Liver (tissue), 9 donors: Measurements from ENCODE around the gene NKAIN2. TPM values are rescaled to one million over a fixed set of nuclear protein-coding genes. Genes with fewer than 3 reads are reported as not detected.
"Not testable (repeated sequence)": the region's sequence is repeated elsewhere in the genome, so short reads cannot be mapped to it uniquely, and the experiment has no call there.

Experiments
- DNase-seq: peaks from one replicate; pipeline ENCODE4 v3.0.0-alpha.2; 2017; ENCODE audit warnings: low spot score
- H3K27ac ChIP-seq, 2 donors: one replicate each; pipeline ENCODE4 v1.7.0; 2013; ENCODE audit warnings: inconsistent platforms in 2 of 2, low read length in 2 of 2, control low read depth in 1 of 2, low read depth in 1 of 2, mild to moderate bottlenecking in 1 of 2
- H3K27me3 ChIP-seq, 4 donors: one replicate each; pipeline versions ENCODE4 v1.6.1 to v1.7.0; 2013; ENCODE audit warnings: low read length in 3 of 4, inconsistent platforms in 1 of 4, mild to moderate bottlenecking in 1 of 4, moderate library complexity in 1 of 4; ENCODE audit not compliant: control insufficient read depth in 4 of 4, insufficient read depth in 4 of 4
- H3K36me3 ChIP-seq, 4 donors: one replicate each; pipeline versions ENCODE4 v1.6.1 to v1.7.0; 2013; ENCODE audit warnings: low read length in 3 of 4, mild to moderate bottlenecking in 3 of 4, low read depth in 1 of 4, moderate library complexity in 1 of 4; ENCODE audit not compliant: control insufficient read depth in 4 of 4, insufficient read depth in 3 of 4
- H3K4me1 ChIP-seq, 4 donors: one replicate each; pipeline versions ENCODE4 v1.6.1 to v1.7.0; 2013; ENCODE audit warnings: low read length in 3 of 4, mild to moderate bottlenecking in 3 of 4, moderate library complexity in 1 of 4; ENCODE audit not compliant: control insufficient read depth in 4 of 4, insufficient read depth in 4 of 4
- H3K4me3 ChIP-seq, 3 donors: one replicate each; pipeline versions ENCODE4 v1.6.1 to v1.7.0; 2013; ENCODE audit warnings: low read length in 3 of 3, control low read depth in 1 of 3, low read depth in 1 of 3, mild to moderate bottlenecking in 1 of 3
- H3K9ac ChIP-seq, 2 donors: one replicate each; pipeline ENCODE4 v1.7.0; 2013; ENCODE audit warnings: low read length in 2 of 2, mild to moderate bottlenecking in 2 of 2, moderate library complexity in 2 of 2, control low read depth in 1 of 2, low read depth in 1 of 2
- H3K9me3 ChIP-seq, 4 donors: one replicate each; pipeline versions ENCODE4 v1.6.1 to v1.7.0; 2013; ENCODE audit warnings: low read length in 3 of 4; ENCODE audit not compliant: control insufficient read depth in 4 of 4
- EGR1 ChIP-seq, 2 donors: IDR thresholded peaks; 2 replicates each; pipeline ENCODE4 v1.6.1; 2016 to 2018; ENCODE audit warnings: antibody characterized with exemption in 2 of 2, low read depth in 2 of 2
- FOXA1 ChIP-seq: IDR thresholded peaks from 2 replicates; pipeline ENCODE4 v1.6.1; 2016; ENCODE audit warnings: antibody characterized with exemption
- FOXA2 ChIP-seq: IDR thresholded peaks from 2 replicates; pipeline ENCODE4 v1.6.1; 2016; ENCODE audit warnings: antibody characterized with exemption
- HNF4A ChIP-seq, 2 donors: conservative IDR thresholded peaks; 2 replicates each; pipeline ENCODE4 v1.6.1; 2016; ENCODE audit warnings: antibody characterized with exemption in 2 of 2, mild to moderate bottlenecking in 2 of 2
- HNF4G ChIP-seq: IDR thresholded peaks from 2 replicates; pipeline ENCODE4 v1.6.1; 2016; ENCODE audit warnings: antibody characterized with exemption
- JUND ChIP-seq, 2 donors: IDR thresholded peaks; 2 replicates each; pipeline ENCODE4 v1.6.1; 2016; ENCODE audit warnings: antibody characterized with exemption in 2 of 2
- NR2F2 ChIP-seq: IDR thresholded peaks from 2 replicates; pipeline ENCODE4 v1.6.1; 2016; ENCODE audit warnings: antibody characterized with exemption
- RAD21 ChIP-seq, 2 donors: IDR thresholded peaks; 2 replicates each; pipeline ENCODE4 v1.6.1; 2016; ENCODE audit warnings: antibody characterized with exemption in 2 of 2, mild to moderate bottlenecking in 2 of 2
- RXRA ChIP-seq, 2 donors: IDR thresholded peaks; 2 replicates each; pipeline ENCODE4 v1.6.1; 2017 to 2018; ENCODE audit warnings: antibody characterized with exemption in 2 of 2, mild to moderate bottlenecking in 1 of 2
- SP1 ChIP-seq: IDR thresholded peaks from 2 replicates; pipeline ENCODE4 v1.6.1; 2018; ENCODE audit warnings: antibody characterized with exemption, mild to moderate bottlenecking
- TAF1 ChIP-seq: conservative IDR thresholded peaks from 2 replicates; pipeline ENCODE4 v1.6.1; 2016; ENCODE audit warnings: antibody characterized with exemption, mild to moderate bottlenecking
- YY1 ChIP-seq: IDR thresholded peaks from 2 replicates; pipeline ENCODE4 v1.6.1; 2016; ENCODE audit warnings: antibody characterized with exemption, mild to moderate bottlenecking
- WGBS: extraction: QIAGEN DNeasy Blood & Tissue Kit; methylation state at CpG from one replicate; pipeline ENCODE4 v1.1.7; 2013; 5-methylcytosine and 5-hydroxymethylcytosine counted together
- polyA plus RNA-seq, 2 donors: library from polyadenylated mRNA; stranded (reverse) in 1 of 2; unstranded in 1 of 2; fragments of 200-250 nt in 1 of 2; fragments of >200 nt in 1 of 2; fragmentation: Nextera tagmentation in 1 of 2; extraction: Ambion mirVana in 1 of 2; gene quantifications; one replicate each; pipeline versions ENCODE4 v1.2.1 to v1.2.3, GENCODE V29; 2013 to 2015
- total RNA-seq, 2 donors: library from RNA; depleted of rRNA; stranded (reverse); fragments of >200 nt; gene quantifications; one replicate each; pipeline ENCODE4 v1.2.3, GENCODE V29; 2014
- TF ChIP-seq, protein P1 (sequence below): fragments of 150-350 bp; IDR thresholded peaks from 2 replicates; pipeline ENCODE4 v1.5.1; 2017; ENCODE audit warnings: improper control_type of control experiment, low read depth, low read length; ENCODE audit not compliant: missing input control
- TF ChIP-seq, protein P2 (sequence below): IDR thresholded peaks from 2 replicates; pipeline ENCODE4 v1.6.1; 2016; ENCODE audit warnings: antibody characterized with exemption, mild to moderate bottlenecking
- TF ChIP-seq, protein P3 (sequence below): IDR thresholded peaks from 2 replicates; pipeline ENCODE4 v1.6.1; 2016; ENCODE audit warnings: antibody characterized with exemption
- TF ChIP-seq, protein P4 (sequence below): IDR thresholded peaks from 2 replicates; pipeline ENCODE4 v1.6.1; 2016; ENCODE audit warnings: antibody characterized with exemption
- TF ChIP-seq, protein P5 (sequence below): IDR thresholded peaks from 2 replicates; pipeline ENCODE4 v1.6.1; 2016; ENCODE audit warnings: antibody characterized with exemption
- donor health status: healthy.
- donor health status: healthy.
- donor health status: healthy.
- donor health status: healthy.
- donor health status: healthy.

The NKAIN2 gene
- total and polyA plus RNA-seq, 4 donors = 0.05 to 0.14 TPM; not detected in 2

DNA sequence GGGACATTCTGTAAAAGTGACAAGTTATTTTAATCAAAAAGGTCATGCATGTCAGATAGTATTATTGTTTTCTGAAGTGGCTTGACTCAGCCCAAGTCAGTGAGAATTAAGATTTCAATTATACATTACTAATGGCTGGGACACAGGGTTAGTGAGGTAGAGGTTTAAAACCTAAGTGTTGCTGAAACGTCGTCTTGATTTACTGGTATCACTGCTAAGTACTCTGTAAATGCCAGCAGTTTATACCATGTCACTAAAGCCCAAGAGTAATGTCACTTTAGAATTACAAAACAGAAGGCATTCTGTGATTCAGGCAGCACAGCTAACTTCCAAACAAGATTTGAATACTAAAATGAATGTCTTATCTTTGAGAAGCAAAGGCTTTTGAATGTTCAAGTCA lies 176.6 kb downstream of the NKAIN2 start:
- no peak for DNase-seq
- Histone ChIP-seq H3K9me3 (no peaks in the 10 kb centered on the region), H3K27ac (no peak overlapping the region), H3K9ac (no peak overlapping the region), H3K4me3 (no peak overlapping the region), H3K27me3 (no peaks in the 10 kb centered on the region), H3K36me3 (no peaks in the 10 kb centered on the region), H3K4me1 (no peaks in the 10 kb centered on the region)
- 81% methylated on average over 2 of the region's 2 CpGs for WGBS
- TF ChIP-seq, protein P1, sequence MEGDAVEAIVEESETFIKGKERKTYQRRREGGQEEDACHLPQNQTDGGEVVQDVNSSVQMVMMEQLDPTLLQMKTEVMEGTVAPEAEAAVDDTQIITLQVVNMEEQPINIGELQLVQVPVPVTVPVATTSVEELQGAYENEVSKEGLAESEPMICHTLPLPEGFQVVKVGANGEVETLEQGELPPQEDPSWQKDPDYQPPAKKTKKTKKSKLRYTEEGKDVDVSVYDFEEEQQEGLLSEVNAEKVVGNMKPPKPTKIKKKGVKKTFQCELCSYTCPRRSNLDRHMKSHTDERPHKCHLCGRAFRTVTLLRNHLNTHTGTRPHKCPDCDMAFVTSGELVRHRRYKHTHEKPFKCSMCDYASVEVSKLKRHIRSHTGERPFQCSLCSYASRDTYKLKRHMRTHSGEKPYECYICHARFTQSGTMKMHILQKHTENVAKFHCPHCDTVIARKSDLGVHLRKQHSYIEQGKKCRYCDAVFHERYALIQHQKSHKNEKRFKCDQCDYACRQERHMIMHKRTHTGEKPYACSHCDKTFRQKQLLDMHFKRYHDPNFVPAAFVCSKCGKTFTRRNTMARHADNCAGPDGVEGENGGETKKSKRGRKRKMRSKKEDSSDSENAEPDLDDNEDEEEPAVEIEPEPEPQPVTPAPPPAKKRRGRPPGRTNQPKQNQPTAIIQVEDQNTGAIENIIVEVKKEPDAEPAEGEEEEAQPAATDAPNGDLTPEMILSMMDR = no peak
- TF ChIP-seq RAD21 (IDR thresholded peaks at IDR 0.05) (no peak), SP1 (no peak), TAF1 (no peak), RXRA (IDR thresholded peaks at IDR 0.05) (no peak), NR2F2 (no peak), HNF4A (conservative IDR thresholded peaks at IDR 0.05) (no peak), YY1 (no peak), FOXA2 (no peak), FOXA1 (no peak), HNF4G (no peak)
- TF ChIP-seq, protein P2, sequence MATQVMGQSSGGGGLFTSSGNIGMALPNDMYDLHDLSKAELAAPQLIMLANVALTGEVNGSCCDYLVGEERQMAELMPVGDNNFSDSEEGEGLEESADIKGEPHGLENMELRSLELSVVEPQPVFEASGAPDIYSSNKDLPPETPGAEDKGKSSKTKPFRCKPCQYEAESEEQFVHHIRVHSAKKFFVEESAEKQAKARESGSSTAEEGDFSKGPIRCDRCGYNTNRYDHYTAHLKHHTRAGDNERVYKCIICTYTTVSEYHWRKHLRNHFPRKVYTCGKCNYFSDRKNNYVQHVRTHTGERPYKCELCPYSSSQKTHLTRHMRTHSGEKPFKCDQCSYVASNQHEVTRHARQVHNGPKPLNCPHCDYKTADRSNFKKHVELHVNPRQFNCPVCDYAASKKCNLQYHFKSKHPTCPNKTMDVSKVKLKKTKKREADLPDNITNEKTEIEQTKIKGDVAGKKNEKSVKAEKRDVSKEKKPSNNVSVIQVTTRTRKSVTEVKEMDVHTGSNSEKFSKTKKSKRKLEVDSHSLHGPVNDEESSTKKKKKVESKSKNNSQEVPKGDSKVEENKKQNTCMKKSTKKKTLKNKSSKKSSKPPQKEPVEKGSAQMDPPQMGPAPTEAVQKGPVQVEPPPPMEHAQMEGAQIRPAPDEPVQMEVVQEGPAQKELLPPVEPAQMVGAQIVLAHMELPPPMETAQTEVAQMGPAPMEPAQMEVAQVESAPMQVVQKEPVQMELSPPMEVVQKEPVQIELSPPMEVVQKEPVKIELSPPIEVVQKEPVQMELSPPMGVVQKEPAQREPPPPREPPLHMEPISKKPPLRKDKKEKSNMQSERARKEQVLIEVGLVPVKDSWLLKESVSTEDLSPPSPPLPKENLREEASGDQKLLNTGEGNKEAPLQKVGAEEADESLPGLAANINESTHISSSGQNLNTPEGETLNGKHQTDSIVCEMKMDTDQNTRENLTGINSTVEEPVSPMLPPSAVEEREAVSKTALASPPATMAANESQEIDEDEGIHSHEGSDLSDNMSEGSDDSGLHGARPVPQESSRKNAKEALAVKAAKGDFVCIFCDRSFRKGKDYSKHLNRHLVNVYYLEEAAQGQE = no peak
- TF ChIP-seq, protein P3, sequence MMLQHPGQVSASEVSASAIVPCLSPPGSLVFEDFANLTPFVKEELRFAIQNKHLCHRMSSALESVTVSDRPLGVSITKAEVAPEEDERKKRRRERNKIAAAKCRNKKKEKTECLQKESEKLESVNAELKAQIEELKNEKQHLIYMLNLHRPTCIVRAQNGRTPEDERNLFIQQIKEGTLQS = no peak
- TF ChIP-seq, protein P4, sequence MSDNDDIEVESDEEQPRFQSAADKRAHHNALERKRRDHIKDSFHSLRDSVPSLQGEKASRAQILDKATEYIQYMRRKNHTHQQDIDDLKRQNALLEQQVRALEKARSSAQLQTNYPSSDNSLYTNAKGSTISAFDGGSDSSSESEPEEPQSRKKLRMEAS = no peak

DNA sequence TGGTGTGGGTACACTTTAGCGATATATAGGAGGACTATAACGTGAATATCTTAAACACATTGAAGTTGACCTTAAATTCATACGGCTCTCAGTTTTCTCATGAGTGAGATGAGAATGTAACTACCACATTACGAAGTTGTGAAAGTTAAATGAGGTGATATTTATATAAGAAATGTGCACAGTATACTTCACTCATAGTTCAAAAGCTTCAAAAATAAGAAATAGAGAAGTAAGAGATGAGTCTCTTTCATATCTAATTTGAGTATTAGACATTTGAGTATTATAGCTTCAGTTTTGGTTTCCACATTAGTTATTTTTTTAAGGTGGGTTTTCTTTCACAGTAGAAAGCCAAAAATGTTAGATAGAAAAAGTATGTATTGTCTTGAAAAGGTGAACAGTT lies 183.3 kb downstream of the NKAIN2 start:
- Histone ChIP-seq H3K4me1 (no peaks in the 10 kb centered on the region), H3K4me3 (no peak overlapping the region), H3K36me3 (no peaks in the 10 kb centered on the region), H3K27me3 (no peaks in the 10 kb centered on the region), H3K9me3 (no peaks in the 10 kb centered on the region), H3K27ac (no peak overlapping the region), H3K9ac (no peak overlapping the region)
- DNase-seq = no peak
- TF ChIP-seq, protein P3 = no peak
- no peak for TF ChIP-seq TAF1
- TF ChIP-seq YY1 = no peak
- TF ChIP-seq, protein P4 = no peak
- no peak for TF ChIP-seq JUND (IDR thresholded peaks at IDR 0.05)
- no peak for TF ChIP-seq HNF4A (conservative IDR thresholded peaks at IDR 0.05)
- no peak for TF ChIP-seq FOXA1
- TF ChIP-seq SP1 = no peak
- TF ChIP-seq HNF4G = no peak
- no peak for TF ChIP-seq FOXA2
- TF ChIP-seq, protein P5, sequence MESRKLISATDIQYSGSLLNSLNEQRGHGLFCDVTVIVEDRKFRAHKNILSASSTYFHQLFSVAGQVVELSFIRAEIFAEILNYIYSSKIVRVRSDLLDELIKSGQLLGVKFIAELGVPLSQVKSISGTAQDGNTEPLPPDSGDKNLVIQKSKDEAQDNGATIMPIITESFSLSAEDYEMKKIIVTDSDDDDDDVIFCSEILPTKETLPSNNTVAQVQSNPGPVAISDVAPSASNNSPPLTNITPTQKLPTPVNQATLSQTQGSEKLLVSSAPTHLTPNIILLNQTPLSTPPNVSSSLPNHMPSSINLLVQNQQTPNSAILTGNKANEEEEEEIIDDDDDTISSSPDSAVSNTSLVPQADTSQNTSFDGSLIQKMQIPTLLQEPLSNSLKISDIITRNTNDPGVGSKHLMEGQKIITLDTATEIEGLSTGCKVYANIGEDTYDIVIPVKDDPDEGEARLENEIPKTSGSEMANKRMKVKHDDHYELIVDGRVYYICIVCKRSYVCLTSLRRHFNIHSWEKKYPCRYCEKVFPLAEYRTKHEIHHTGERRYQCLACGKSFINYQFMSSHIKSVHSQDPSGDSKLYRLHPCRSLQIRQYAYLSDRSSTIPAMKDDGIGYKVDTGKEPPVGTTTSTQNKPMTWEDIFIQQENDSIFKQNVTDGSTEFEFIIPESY = no peak
- TF ChIP-seq, protein P1 = no peak
- no peak for TF ChIP-seq NR2F2
- no peak for TF ChIP-seq EGR1 (IDR thresholded peaks at IDR 0.05; ENCODE audit: low read depth in 2 of 2)
- WGBS = 94% methylated on average over 4 of the region's 4 CpGs

DNA sequence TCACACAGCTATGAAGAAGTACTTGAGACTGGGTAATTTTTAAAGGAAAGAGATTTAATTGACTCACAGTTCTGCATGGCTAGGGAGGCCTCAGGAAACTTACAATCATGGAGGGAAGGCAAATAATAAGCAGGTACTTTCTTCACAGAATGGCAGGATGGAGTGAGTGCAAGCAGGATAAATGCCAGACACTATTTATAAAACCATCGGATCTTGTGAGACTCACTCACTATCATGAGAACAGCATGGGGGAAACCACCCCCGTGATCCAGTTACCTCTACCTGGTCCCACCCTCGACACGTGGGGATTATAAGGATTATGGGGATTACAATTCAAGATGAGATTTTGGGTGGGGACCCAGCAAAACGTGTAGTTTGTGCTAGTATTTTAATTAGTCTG lies 186.3 kb downstream of the NKAIN2 start:
- not testable (repeated sequence) for H3K27ac ChIP-seq, H3K27me3 ChIP-seq

More for the DNA sequence above, 186.3 kb downstream of the NKAIN2 start:
- not testable (repeated sequence) for H3K9me3 ChIP-seq, H3K4me3 ChIP-seq, H3K36me3 ChIP-seq, DNase-seq, H3K9ac ChIP-seq
- H3K4me1 ChIP-seq = peaks cover 0 to 12% (median 9%) of the 10 kb centered on the region in 4 donors
- WGBS = 60% methylated on average over 5 of the region's 5 CpGs
